CD4-positive, alpha-beta T cell (primary cell): ENCODE data around the gene PKD1. TPM values are rescaled to one million over a fixed set of nuclear protein-coding genes. Genes with fewer than 3 reads are reported as not detected.
A peak's percentile ranks its signal among the peaks of the same experiment; 100 is the strongest.

Experiments used
- ATAC-seq: fragments of 200-7000 bp; cut with Tn5 transposase; one replicate; pipeline ENCODE4 v1.10.0; 2022; ENCODE audit warnings: mild to moderate bottlenecking; ENCODE audit not compliant: poor library complexity
- CTCF ChIA-PET: fragments of 350-600 bp; sonication (Branson Sonifier 250); formaldehyde crosslinking; loops from one replicate; lab custom pipeline; 2021; ENCODE audit warnings: antibody characterized with exemption, inconsistent platforms; lab: Charles Lee
- POLR2A ChIA-PET: fragments of 350-600 bp; sonication (Branson Sonifier 250); formaldehyde crosslinking; loops from one replicate; lab custom pipeline; 2021; ENCODE audit warnings: antibody characterized with exemption, inconsistent platforms; lab: Charles Lee
- DNase-seq, 14 experiments: peaks; one replicate each; pipeline ENCODE4 v3.0.0-alpha.2; 2013 to 2020; ENCODE audit warnings: mixed read lengths in 2 of 14
- H3K27ac ChIP-seq, 2 donors: one replicate each; pipeline versions ENCODE4 v1.5.1 to v1.7.0; 2013; ENCODE audit warnings: low read length in 2 of 2, low read depth in 1 of 2, mild to moderate bottlenecking in 1 of 2
- H3K27me3 ChIP-seq, 2 experiments: 1 replicate in 1 of 2; 2 replicates in 1 of 2; pipeline versions ENCODE4 v1.6.1 to v1.7.0; 2013; ENCODE audit warnings: low read length in 2 of 2, control low read depth in 1 of 2, mild to moderate bottlenecking in 1 of 2, moderate library complexity in 1 of 2; ENCODE audit not compliant: insufficient read depth in 2 of 2, control insufficient read depth in 1 of 2
- H3K36me3 ChIP-seq: one replicate; pipeline ENCODE4 v1.6.1; 2013; ENCODE audit warnings: low read length, control low read depth; ENCODE audit not compliant: insufficient read depth
- H3K4me1 ChIP-seq: one replicate; pipeline ENCODE4 v1.6.1; 2013; ENCODE audit warnings: low read length, control low read depth; ENCODE audit not compliant: insufficient read depth
- H3K4me3 ChIP-seq: one replicate; pipeline ENCODE4 v1.5.1; 2013; ENCODE audit warnings: mild to moderate bottlenecking, low read length, moderate library complexity
- H3K9me3 ChIP-seq, 2 experiments: 1 replicate in 1 of 2; 2 replicates in 1 of 2; pipeline versions ENCODE4 v1.6.1 to v1.7.0; 2013; ENCODE audit warnings: low read length in 2 of 2, mild to moderate bottlenecking in 2 of 2, control low read depth in 1 of 2, moderate library complexity in 1 of 2; ENCODE audit not compliant: control insufficient read depth in 1 of 2, insufficient read depth in 1 of 2
- H3K27ac Mint-ChIP-seq: one replicate; pipeline ENCODE4 v1.8.0; 2020; ENCODE audit warnings: mixed read lengths
- H3K27me3 Mint-ChIP-seq: one replicate; pipeline ENCODE4 v1.8.0; 2021; ENCODE audit warnings: mixed read lengths
- H3K36me3 Mint-ChIP-seq: one replicate; pipeline ENCODE4 v1.8.0; 2021; ENCODE audit warnings: low read depth, mixed read lengths
- H3K4me1 Mint-ChIP-seq: one replicate; pipeline ENCODE4 v1.8.0; 2021; ENCODE audit warnings: low read depth, mixed read lengths
- H3K4me3 Mint-ChIP-seq: one replicate; pipeline ENCODE4 v1.8.0; 2020; ENCODE audit warnings: mild to moderate bottlenecking, mixed read lengths
- H3K9me3 Mint-ChIP-seq: one replicate; pipeline ENCODE4 v1.8.0; 2020; ENCODE audit warnings: mixed read lengths
- intact Hi-C, 2 experiments: fragments of 100-400 bp; cut with DNase I in 1 of 2; cut with micrococcal nuclease in 1 of 2; formaldehyde crosslinking; loops; one replicate each; pipeline versions ENCODE4 v1.15.1 to v1.9.0; 2023 to 2025; cut with DNase I, micrococcal nuclease
- total RNA-seq, 174 experiments: library from RNA in 2 of 174; stranded (reverse) in 2 of 174; gene quantifications; one replicate each; pipeline ENCODE4 v1.2.3 and lab custom pipeline; 2021 to 2026
- TF ChIP-seq, protein P1 (sequence below): fragments of 200-600 bp; IDR thresholded peaks from one replicate; pipeline ENCODE4 v1.8.0; 2022; ENCODE audit warnings: antibody characterized with exemption, mild to moderate bottlenecking

PKD1 gene
- total RNA-seq, 2 experiments from 2014 or later: 80.3 to 85.6 TPM

DNA sequence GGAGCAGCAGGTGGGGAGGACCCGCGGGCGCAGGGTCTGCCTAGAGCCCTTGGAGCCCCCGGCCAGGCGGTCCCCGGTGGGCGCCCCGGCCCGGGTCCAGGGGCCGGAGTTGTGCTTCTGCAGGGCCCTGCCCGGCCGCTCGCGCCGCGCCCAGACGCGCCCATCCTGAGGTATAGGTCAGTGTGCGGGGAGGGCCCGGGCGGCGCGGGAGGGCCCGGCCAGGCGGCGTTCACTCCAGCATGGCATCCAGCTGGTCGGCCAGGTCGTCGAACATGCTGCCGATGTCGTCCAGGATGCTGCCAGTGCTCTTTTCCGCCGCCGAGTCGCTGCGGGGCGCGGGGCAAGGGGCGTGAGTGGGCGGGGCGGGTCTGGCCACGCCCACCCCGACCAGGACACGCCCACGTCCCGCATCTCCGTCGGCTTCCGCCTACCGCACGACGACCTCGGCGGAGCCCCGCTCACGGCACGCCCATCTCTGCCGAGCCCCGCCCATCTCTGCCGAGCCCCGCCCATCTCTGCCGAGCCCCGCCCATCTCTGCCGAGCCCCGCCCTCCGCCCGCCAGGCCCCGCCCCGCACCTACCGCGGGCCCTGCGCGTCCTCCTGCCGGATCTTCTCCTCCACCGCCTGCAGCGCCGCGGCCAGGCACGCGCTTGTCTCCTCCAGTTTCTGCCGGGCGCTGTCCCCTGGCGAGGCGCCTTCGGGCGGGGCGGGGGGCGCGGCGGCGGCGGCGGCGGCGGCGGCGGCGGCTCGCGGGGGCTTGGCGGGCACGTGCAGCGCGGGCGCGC lies 42.8 kb upstream of the PKD1 start:
- Mint-ChIP-seq H3K27me3 (no peaks in the 10 kb centered on the region), H3K9me3 (no peaks in the 10 kb centered on the region), H3K36me3 (peaks cover 9% of the 10 kb centered on the region), H3K27ac (no peak overlapping the region), H3K4me3 (no peak overlapping the region), H3K4me1 (no peaks in the 10 kb centered on the region)
- H3K27ac ChIP-seq: no peak overlapping the region
- ChIA-PET CTCF (no interaction called here), POLR2A (no interaction called here)
- H3K4me3 ChIP-seq: no peak overlapping the region
- DNase-seq: peak in 9 of 14 experiments; percentile 22 to 70 (median 39)
- TF ChIP-seq, protein P1, sequence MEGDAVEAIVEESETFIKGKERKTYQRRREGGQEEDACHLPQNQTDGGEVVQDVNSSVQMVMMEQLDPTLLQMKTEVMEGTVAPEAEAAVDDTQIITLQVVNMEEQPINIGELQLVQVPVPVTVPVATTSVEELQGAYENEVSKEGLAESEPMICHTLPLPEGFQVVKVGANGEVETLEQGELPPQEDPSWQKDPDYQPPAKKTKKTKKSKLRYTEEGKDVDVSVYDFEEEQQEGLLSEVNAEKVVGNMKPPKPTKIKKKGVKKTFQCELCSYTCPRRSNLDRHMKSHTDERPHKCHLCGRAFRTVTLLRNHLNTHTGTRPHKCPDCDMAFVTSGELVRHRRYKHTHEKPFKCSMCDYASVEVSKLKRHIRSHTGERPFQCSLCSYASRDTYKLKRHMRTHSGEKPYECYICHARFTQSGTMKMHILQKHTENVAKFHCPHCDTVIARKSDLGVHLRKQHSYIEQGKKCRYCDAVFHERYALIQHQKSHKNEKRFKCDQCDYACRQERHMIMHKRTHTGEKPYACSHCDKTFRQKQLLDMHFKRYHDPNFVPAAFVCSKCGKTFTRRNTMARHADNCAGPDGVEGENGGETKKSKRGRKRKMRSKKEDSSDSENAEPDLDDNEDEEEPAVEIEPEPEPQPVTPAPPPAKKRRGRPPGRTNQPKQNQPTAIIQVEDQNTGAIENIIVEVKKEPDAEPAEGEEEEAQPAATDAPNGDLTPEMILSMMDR: no peak
- peak; percentile 90 for ATAC-seq
- H3K4me1 ChIP-seq: no peaks in the 10 kb centered on the region
- peaks cover 27% of the 10 kb centered on the region for H3K36me3 ChIP-seq
- no peaks in the 10 kb centered on the region for H3K9me3 ChIP-seq
- no peaks in the 10 kb centered on the region for H3K27me3 ChIP-seq
- intact Hi-C loops: no loop called here

DNA sequence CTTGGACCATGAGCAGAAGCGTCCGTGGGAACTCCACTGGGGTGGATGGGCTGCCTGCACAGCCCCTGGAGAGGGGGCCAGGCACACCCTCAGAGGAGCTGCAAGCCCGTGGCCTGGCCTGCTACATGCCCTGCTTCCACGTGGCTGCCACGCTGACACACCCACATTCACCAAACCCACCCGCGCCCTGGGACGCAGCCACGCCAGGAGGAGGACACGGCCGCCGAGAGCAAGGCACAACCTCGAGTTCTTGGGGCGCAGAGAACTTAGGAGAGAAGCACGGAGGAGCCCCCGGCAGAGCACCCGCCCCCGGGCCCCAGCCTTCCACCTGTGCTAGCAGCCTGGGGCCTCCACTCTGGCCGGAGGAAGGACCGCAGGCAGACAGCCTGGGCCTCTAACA lies 41.9 kb upstream of the PKD1 start:
- Histone ChIP-seq H3K4me1 (no peaks in the 10 kb centered on the region), H3K9me3 (no peaks in the 10 kb centered on the region), H3K36me3 (peaks cover 30% of the 10 kb centered on the region), H3K27me3 (no peaks in the 10 kb centered on the region), H3K27ac (no peak overlapping the region), H3K4me3 (no peak overlapping the region)
- CTCF ChIA-PET: no interaction called here
- TF ChIP-seq, protein P1: no peak
- ATAC-seq (no peak), DNase-seq (no peak)
- H3K4me3 Mint-ChIP-seq: no peak overlapping the region
- no peak overlapping the region for H3K27ac Mint-ChIP-seq
- no peaks in the 10 kb centered on the region for H3K4me1 Mint-ChIP-seq
- H3K9me3 Mint-ChIP-seq: no peaks in the 10 kb centered on the region
- POLR2A ChIA-PET: no interaction called here
- H3K36me3 Mint-ChIP-seq: peaks cover 9% of the 10 kb centered on the region
- intact Hi-C loops: no loop called here
- H3K27me3 Mint-ChIP-seq: no peaks in the 10 kb centered on the region

DNA sequence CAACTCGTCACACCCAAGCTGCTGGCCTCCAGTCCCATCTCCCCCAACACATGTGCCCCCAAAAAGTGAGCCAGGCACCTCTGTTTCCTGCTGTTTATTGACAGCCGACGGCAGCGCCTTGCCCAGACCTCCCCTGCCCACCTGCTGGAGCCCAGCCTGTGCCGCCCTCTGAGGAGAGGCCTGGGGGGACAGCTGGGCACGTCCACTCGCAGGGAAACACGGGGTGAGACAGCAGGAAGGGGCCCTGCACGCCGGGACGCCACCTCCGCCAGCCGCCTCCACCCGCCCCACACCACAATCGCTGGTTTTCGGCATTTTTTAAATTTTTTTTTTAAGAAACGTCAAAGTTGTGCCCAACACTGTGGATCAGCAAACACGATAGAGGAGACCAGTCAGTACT lies 41.4 kb upstream of the PKD1 start:
- no peaks in the 10 kb centered on the region for H3K4me1 Mint-ChIP-seq
- Histone ChIP-seq H3K4me1 (no peaks in the 10 kb centered on the region), H3K27ac (no peak overlapping the region), H3K27me3 (no peaks in the 10 kb centered on the region), H3K36me3 (peaks cover 33% of the 10 kb centered on the region), H3K4me3 (no peak overlapping the region), H3K9me3 (no peaks in the 10 kb centered on the region)
- POLR2A ChIA-PET: no interaction called here
- TF ChIP-seq, protein P1: no peak
- H3K27me3 Mint-ChIP-seq: no peaks in the 10 kb centered on the region
- no peaks in the 10 kb centered on the region for H3K9me3 Mint-ChIP-seq
- H3K4me3 Mint-ChIP-seq: no peak overlapping the region
- no peak for DNase-seq
- intact Hi-C loops: no loop called here
- no peak overlapping the region for H3K27ac Mint-ChIP-seq
- H3K36me3 Mint-ChIP-seq: peaks cover 9% of the 10 kb centered on the region
- CTCF ChIA-PET: no interaction called here
- no peak for ATAC-seq
